RPMI7951 (cell line): Measurements from ENCODE around the gene TXNL4A. TPM values are rescaled to one million over a fixed set of nuclear protein-coding genes. Genes with fewer than 3 reads are reported as not detected.
A peak's percentile ranks its signal among the peaks of the same experiment; 100 is the strongest.

Source experiments
- DNase-seq: peaks from one replicate; pipeline ENCODE4 v3.0.0-alpha.2; 2012; ENCODE audit warnings: low read depth
- total RNA-seq: library from RNA; depleted of rRNA; stranded (reverse); fragments of >200 nt; shearing (Covaris generic); gene quantifications from 2 replicates; pipeline ENCODE4 v1.2.3, GENCODE V29; 2014

The TXNL4A gene
- total RNA-seq, 1 experiment from 2014 or later, result 81.0 TPM

- no peak for DNase-seq
Measured at GRCh38 chr18:79964330-79965118, 23.8 kb downstream of the TXNL4A start, which contains the start of gene HSBP1L1. TSS of gene HSBP1L1 (plus strand) at chr18:79964643. CDS start at chr18:79964736, 93 bp downstream.

GRCh38 chr18:79963658-79964329 lies 24.6 kb downstream of the TXNL4A start:
- DNase-seq, result no peak

- DNase-seq, result no peak
Measured at GRCh38 chr18:79962835-79963657, 25.3 kb downstream of the TXNL4A start.

GRCh38 chr18:79962311-79962710 lies 26.1 kb downstream of the TXNL4A start:
- no peak for DNase-seq

- no peak for DNase-seq
Measured at GRCh38 chr18:79961527-79962291, 26.7 kb downstream of the TXNL4A start.

GRCh38 chr18:79960921-79961526 lies 27.3 kb downstream of the TXNL4A start:
- DNase-seq, result no peak

- DNase-seq, result peak; percentile 51
Measured at GRCh38 chr18:79960161-79960801, 28.1 kb downstream of the TXNL4A start.

- DNase-seq, result no peak
Measured at GRCh38 chr18:79958981-79959380, 29.4 kb downstream of the TXNL4A start.

GRCh38 chr18:79956276-79956675 lies 32.1 kb downstream of the TXNL4A start:
- DNase-seq, result no peak

- DNase-seq, result no peak
Measured at GRCh38 chr18:79955302-79956075, 32.9 kb downstream of the TXNL4A start.

GRCh38 chr18:79954791-79955190 lies 33.6 kb downstream of the TXNL4A start:
- DNase-seq, result no peak

- no peak for DNase-seq
Measured at GRCh38 chr18:79953971-79954651, 34.3 kb downstream of the TXNL4A start.

GRCh38 chr18:79952996-79953559 lies 35.3 kb downstream of the TXNL4A start:
- no peak for DNase-seq

- DNase-seq, result no peak
Measured at GRCh38 chr18:79952456-79952995, 35.8 kb downstream of the TXNL4A start.

GRCh38 chr18:79951545-79952455 lies 36.6 kb downstream of the TXNL4A start, which contains the start of gene SLC66A2:
TSS of gene SLC66A2 (minus strand) at chr18:79951653. CDS start at chr18:79950926, 727 bp downstream.
- DNase-seq, result peak; percentile 78

- DNase-seq, result peak; percentile 42
Measured at GRCh38 chr18:79950515-79951341, 37.6 kb downstream of the TXNL4A start.
